ENCODE measurements around the gene CYCS. TPM values are rescaled to one million over a fixed set of nuclear protein-coding genes. Genes with fewer than 3 reads are reported as not detected.

The CYCS gene
- total and polyA plus RNA-seq, 2 of the 8 experiments (the other 6 are each of a cell fraction or from before 2014, with no cell fraction given), result 48.6 to 229 TPM

- no peak overlapping the region for H3K56ac ChIP-seq (replicated peaks; ENCODE audit: insufficient read length, low read depth, low read length)
- H3K23me2 ChIP-seq (ENCODE audit: low read depth, low read length), result no peaks in the 10 kb centered on the region
- H4K8ac ChIP-seq (ENCODE audit: extremely low read depth, insufficient read depth, low read length), result no peak overlapping the region
- H2BK15ac ChIP-seq (ENCODE audit: low read length), result no peak overlapping the region
- H3K4me3 ChIP-seq (ENCODE audit: extremely low read depth in 1 of 4, insufficient read depth in 2 of 4, low read depth in 3 of 4, low read length in 4 of 4), result no peak overlapping the region
- H2AFZ ChIP-seq (ENCODE audit: low read length), result no peak overlapping the region
- no peaks in the 10 kb centered on the region for H3K79me1 ChIP-seq (ENCODE audit: low read depth, low read length)
- no peak overlapping the region for H3K9ac ChIP-seq (replicated peaks in 1 of 4; ENCODE audit: extremely low read depth in 1 of 4, low read depth in 3 of 4, low read length in 3 of 4)
- no peaks in the 10 kb centered on the region for H3K9me3 ChIP-seq (ENCODE audit: insufficient read depth in 2 of 2, low read depth in 1 of 2, low read length in 1 of 2)
- H3K27me3 ChIP-seq (replicated peaks in 1 of 4; ENCODE audit: control insufficient read depth in 3 of 4, extremely low read depth in 1 of 4, insufficient read depth in 3 of 4, low read length in 3 of 4), result no peaks in the 10 kb centered on the region
- no peak overlapping the region for H3K14ac ChIP-seq (ENCODE audit: insufficient read length)
- FAIRE-seq (no peak), DNase-seq (ENCODE audit: low read depth in 1 of 2, low spot score in 2 of 2) (no peak)
- no peak overlapping the region for H3K23ac ChIP-seq (ENCODE audit: insufficient read length)
- no peak overlapping the region for H4K91ac ChIP-seq (replicated peaks; ENCODE audit: insufficient read length, low read length)
- POLR2A ChIA-PET (ENCODE audit: partially characterized antibody), result interaction anchor here (1.1 to 1.5 kb wide), 3 partner anchors 10 to 27 kb away, joined by 3 to 6 read pairs (median 4); partner anchors contain the start of gene CYCS
- 86% methylated on average over 2 of the region's 2 CpGs; no CpG with 5 or more reads in 1 of the 2 experiments for WGBS, 2 experiments (ENCODE audit: extremely low coverage in 1 of 2, insufficient coverage in 1 of 2, insufficient read length in 1 of 2, insufficient replicate concordance in 2 of 2, low coverage in 1 of 2, low lambda C conversion rate in 2 of 2, missing lambda C conversion rate in 1 of 2)
- H4K20me1 ChIP-seq (replicated peaks in 1 of 2; ENCODE audit: control insufficient read depth in 1 of 2, insufficient read depth in 2 of 2, low read length in 2 of 2), result no peaks in the 10 kb centered on the region
- no peak overlapping the region for H2BK5ac ChIP-seq (ENCODE audit: low read depth, low read length)
- H3K79me2 ChIP-seq (ENCODE audit: control insufficient read depth in 1 of 2, insufficient read depth in 2 of 2, low read length in 2 of 2), result no peaks in the 10 kb centered on the region
- no peak overlapping the region; the same call in 1 of the 2 replicates for H3K27ac ChIP-seq (ENCODE audit: low read depth, low read length)
- H3K4me1 ChIP-seq (replicated peaks in 1 of 4; ENCODE audit: control insufficient read depth in 3 of 4, insufficient read depth in 4 of 4, low read length in 3 of 4), result peaks cover 0 to 2% (median 0%) of the 10 kb centered on the region in 4 experiments; a peak in 1 of 7 replicates
- no peak overlapping the region for H3K18ac ChIP-seq (ENCODE audit: extremely low read depth, low read length)
- H3K4me2 ChIP-seq (ENCODE audit: insufficient read depth in 1 of 2, low read depth in 2 of 2, low read length in 2 of 2), result no peak overlapping the region
- H2BK12ac ChIP-seq (ENCODE audit: low read depth, low read length), result no peak overlapping the region
- H2AK5ac ChIP-seq (ENCODE audit: low read depth, low read length), result no peak overlapping the region
- CTCF ChIA-PET (ENCODE audit: partially characterized antibody), result no interaction called here
- H2BK20ac ChIP-seq (ENCODE audit: low read length), result no peak overlapping the region
- H4K5ac ChIP-seq (ENCODE audit: insufficient read length, low read depth, low read length), result no peak overlapping the region
- H3K4ac ChIP-seq (replicated peaks; ENCODE audit: insufficient read length, low read depth, low read length), result no peak overlapping the region
- no peak overlapping the region for H2BK120ac ChIP-seq (replicated peaks; ENCODE audit: low read depth, low read length)
- H3K36me3 ChIP-seq (ENCODE audit: control insufficient read depth in 2 of 4, insufficient read depth in 4 of 4, low read length in 3 of 4), result no peaks in the 10 kb centered on the region
- no peak for TF ChIP-seq SIN3A (conservative IDR thresholded peaks at IDR 0.05 in 1 of 2, IDR thresholded peaks at IDR 0.05 in 1 of 2; ENCODE audit: low read depth in 1 of 2, low read length in 2 of 2)
- TF ChIP-seq ATF2 (IDR thresholded peaks at IDR 0.05; ENCODE audit: low read length), result no peak
- TF ChIP-seq YY1 (IDR thresholded peaks at IDR 0.05; ENCODE audit: low read depth, low read length), result no peak
- TF ChIP-seq RAD21 (IDR thresholded peaks at IDR 0.05 in 1 of 2, conservative IDR thresholded peaks at IDR 0.05 in 1 of 2; ENCODE audit: low read depth in 2 of 2, low read length in 2 of 2), result no peak
- TF ChIP-seq CEBPB (IDR thresholded peaks at IDR 0.05; ENCODE audit: low read depth, low read length), result no peak
- no peak for TF ChIP-seq BCL11A (IDR thresholded peaks at IDR 0.05; ENCODE audit: low read depth in 2 of 2, low read length in 2 of 2)
- TF ChIP-seq TAF7 (optimal IDR thresholded peaks at IDR 0.05; ENCODE audit: borderline replicate concordance, low read depth, low read length), result no peak
- no peak for TF ChIP-seq SP1 (IDR thresholded peaks at IDR 0.05; ENCODE audit: low read depth, low read length)
- TF ChIP-seq SUZ12 (IDR thresholded peaks at IDR 0.05; ENCODE audit: low read length), result no peak
- no peak for TF ChIP-seq EGR1 (IDR thresholded peaks at IDR 0.05; ENCODE audit: borderline replicate concordance, low read depth, low read length)
- TF ChIP-seq POLR2AphosphoS5 (IDR thresholded peaks at IDR 0.05; ENCODE audit: low read depth, low read length), result no peak
Observed at GRCh38 chr7:25143763-25144162, 18.7 kb upstream of the CYCS start.
